ENCODE results near the gene ROBO2.

- TF ChIP-seq CTCF (IDR thresholded peaks at IDR 0.05) (no peak), POLR2A (IDR thresholded peaks at IDR 0.05) (no peak)
Measured at GRCh38 chr3:77539014-77539413, 499.1 kb downstream of the ROBO2 start.

Data from esophagus squamous epithelium (tissue), 4 donors.